ENCODE results near the gene CXCL6. TPM values are rescaled to one million over a fixed set of nuclear protein-coding genes. Genes with fewer than 3 reads are reported as not detected.

CXCL6 gene
- total RNA-seq, 1 experiment from 2014 or later, result not detected

Other genes starting within 250 kb of the CXCL6 start
- 0.03 and 0.08 TPM in 2 replicates for gene RASSF6, start 216.2 kb upstream of the CXCL6 start, total RNA-seq (2014; rRNA removed; shearing (Covaris generic))
- 0.18 and 0.40 TPM in 2 replicates for gene CXCL8, start 96.1 kb upstream of the CXCL6 start, total RNA-seq (2014; rRNA removed; shearing (Covaris generic))
- gene PF4V1, start 16.6 kb downstream of the CXCL6 start, total RNA-seq (2014; rRNA removed; shearing (Covaris generic)), result not detected in 2 replicates
- 0.23 TPM in 1 of 2 replicates, not detected in the other for gene CXCL1, start 32.7 kb downstream of the CXCL6 start, total RNA-seq (2014; rRNA removed; shearing (Covaris generic))
- not detected in 2 replicates for gene PF4, start 145.3 kb downstream of the CXCL6 start, total RNA-seq (2014; rRNA removed; shearing (Covaris generic))
- gene PPBP, start 151.5 kb downstream of the CXCL6 start, total RNA-seq (2014; rRNA removed; shearing (Covaris generic)), result not detected in 2 replicates
- gene CXCL5, start 162.0 kb downstream of the CXCL6 start, total RNA-seq (2014; rRNA removed; shearing (Covaris generic)), result not detected in 2 replicates
- gene CXCL3, start 202.0 kb downstream of the CXCL6 start, total RNA-seq (2014; rRNA removed; shearing (Covaris generic)), result 1.3 and 2.4 TPM in 2 replicates